ENCODE measurements around the gene KLHL5.

DNA sequence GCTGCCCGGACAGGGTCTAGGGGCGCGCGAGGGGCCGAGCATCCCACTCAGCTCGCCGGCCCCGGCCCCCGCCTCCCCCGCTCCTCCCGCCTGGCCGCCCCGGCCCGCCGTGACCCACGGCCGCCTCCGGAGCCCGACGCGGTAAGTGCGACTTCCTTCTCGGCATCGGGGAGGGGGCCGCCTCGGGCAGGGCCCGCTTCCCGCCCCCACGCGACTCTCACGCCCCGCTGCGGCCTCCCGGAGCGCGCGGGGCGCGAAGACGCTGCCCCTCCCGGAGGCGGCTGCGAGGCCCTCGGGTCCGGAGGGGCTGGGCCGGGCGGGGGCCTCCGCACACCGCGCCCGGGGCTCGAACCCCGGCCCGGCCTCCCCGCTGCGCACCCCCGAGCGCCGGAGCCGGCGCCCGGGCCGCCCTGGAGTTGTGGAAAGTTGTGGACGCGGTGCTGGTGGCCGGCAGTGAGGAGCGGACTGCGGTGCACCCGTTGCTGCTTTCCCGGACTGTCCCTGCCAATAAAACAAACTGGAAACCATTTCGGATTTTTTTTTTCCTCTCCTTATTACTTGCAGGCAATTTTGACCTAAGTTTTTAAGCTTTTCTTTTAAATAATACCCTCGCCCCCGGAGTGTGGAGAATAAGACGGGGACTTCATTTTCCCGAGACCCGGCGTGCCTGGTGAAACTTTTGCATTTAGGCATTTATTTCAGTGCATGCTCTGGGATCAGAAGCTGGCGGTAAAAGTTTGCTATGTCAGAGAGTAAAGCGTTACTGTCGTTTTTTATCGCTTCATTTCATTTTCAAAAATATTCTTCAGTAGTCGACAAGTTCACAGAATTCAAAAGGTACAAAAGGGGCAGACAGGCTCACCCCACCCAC lies 16.8 kb upstream of the KLHL5 start:
- TF ChIP-seq CTCF (conservative IDR thresholded peaks at IDR 0.05) = no peak
- TF ChIP-seq EZH2 (IDR thresholded peaks at IDR 0.05; ENCODE audit: low read depth) = no peak

Measured in PC-9 (cell line).